GM12875 (cell line): ENCODE data around the gene SYT12.

Experiments used
- H3K4me3 ChIP-seq: one replicate; pipeline ENCODE4 v1.5.1; 2011; ENCODE audit warnings: low read depth, low read length, control low read depth
- CTCF ChIP-seq: IDR thresholded peaks from 2 replicates; pipeline ENCODE4 v1.5.1; 2011; ENCODE audit warnings: low read depth, mild to moderate bottlenecking, control low read depth, inconsistent platforms, low read length, moderate library complexity, borderline replicate concordance; ENCODE audit not compliant: insufficient read depth

Gene SYT12, protein sequence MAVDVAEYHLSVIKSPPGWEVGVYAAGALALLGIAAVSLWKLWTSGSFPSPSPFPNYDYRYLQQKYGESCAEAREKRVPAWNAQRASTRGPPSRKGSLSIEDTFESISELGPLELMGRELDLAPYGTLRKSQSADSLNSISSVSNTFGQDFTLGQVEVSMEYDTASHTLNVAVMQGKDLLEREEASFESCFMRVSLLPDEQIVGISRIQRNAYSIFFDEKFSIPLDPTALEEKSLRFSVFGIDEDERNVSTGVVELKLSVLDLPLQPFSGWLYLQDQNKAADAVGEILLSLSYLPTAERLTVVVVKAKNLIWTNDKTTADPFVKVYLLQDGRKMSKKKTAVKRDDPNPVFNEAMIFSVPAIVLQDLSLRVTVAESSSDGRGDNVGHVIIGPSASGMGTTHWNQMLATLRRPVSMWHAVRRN

GRCh38 chr11:67022961-67023956 is at the start of gene SYT12:
Gene SYT12 (plus strand): TSS chr11:67023134. CDS start chr11:67030145, 7,011 bp downstream.
- TF ChIP-seq CTCF = no peak
- H3K4me3 ChIP-seq = no peak within 1 kb of the TSS

DNA sequence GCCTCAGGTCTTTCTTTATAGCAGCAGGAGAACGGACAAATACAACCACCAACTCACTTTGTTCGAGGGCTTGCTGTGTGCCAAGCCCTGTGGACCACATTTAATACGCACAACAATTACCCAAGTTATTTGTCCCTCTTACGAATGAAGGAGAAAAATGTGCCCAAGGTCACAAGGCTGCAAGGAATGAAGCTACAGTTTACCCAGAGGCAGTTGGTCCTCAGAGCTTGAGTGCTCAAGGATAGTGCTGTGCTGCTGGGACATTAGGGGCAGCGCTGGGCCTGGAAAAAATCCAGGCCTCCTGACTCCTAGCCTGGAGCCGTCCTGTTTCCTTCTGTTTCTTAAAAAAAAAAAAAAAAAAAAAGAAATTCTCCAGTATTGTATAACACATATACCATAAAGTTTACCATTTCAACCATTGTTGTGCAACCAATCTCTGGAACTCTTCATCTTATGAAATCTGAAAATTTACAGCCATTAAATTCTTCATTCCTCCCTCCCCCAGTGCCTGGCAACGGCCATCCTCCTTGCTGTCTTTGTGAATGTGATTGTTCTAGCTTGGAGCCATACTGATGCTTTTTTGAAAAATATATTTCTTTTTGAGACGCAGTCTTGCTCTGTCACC is 48.9 kb upstream of the SYT12 start:
- H3K4me3 ChIP-seq = no peak overlapping the region
- TF ChIP-seq CTCF = no peak

GRCh38 chr11:66974724-66975404 is 48.1 kb upstream of the SYT12 start, which contains the start of gene C11orf86:
Gene C11orf86 (plus strand): TSS chr11:66975304. CDS start chr11:66975363, 59 bp downstream.
- H3K4me3 ChIP-seq = no peak within 1 kb of the TSS
- no peak for TF ChIP-seq CTCF

GRCh38 chr11:66975405-66976027 is 47.4 kb upstream of the SYT12 start:
- H3K4me3 ChIP-seq = no peak overlapping the region
- TF ChIP-seq CTCF = no peak

GRCh38 chr11:66976028-66976467 is 46.9 kb upstream of the SYT12 start:
- TF ChIP-seq CTCF = peak; percentile 68
- no peak overlapping the region for H3K4me3 ChIP-seq

GRCh38 chr11:66976925-66977324 is 46.0 kb upstream of the SYT12 start:
- H3K4me3 ChIP-seq = no peak overlapping the region
- no peak for TF ChIP-seq CTCF
